Panc1 (cell line): ENCODE measurements around the gene TMEM266. TPM values are rescaled to one million over a fixed set of nuclear protein-coding genes. Genes with fewer than 3 reads are reported as not detected.

Experiments used
- ATAC-seq: fragments of 200-7000 bp; cut with Tn5 transposase; 2 replicates; pipeline ENCODE4 v1.9.1; 2020; ENCODE audit warnings: mild to moderate bottlenecking, moderate library complexity
- BruUV-seq: library from RNA; stranded (reverse); fragments of 400-500 nt; replicated peaks from 2 replicates; lab custom pipeline; 2021; lab: Mats Ljungman, UMichigan
- CTCF ChIA-PET: fragments of 300-600 bp; sonication (Branson Sonifier 250); formaldehyde crosslinking; loops from one replicate; lab custom pipeline; 2022; ENCODE audit warnings: antibody characterized with exemption; lab: Charles Lee
- POLR2A ChIA-PET: fragments of 300-600 bp; sonication (Branson Sonifier 250); formaldehyde crosslinking; loops from one replicate; lab custom pipeline; 2022; ENCODE audit warnings: antibody characterized with exemption; lab: Charles Lee
- DNase-seq: peaks from one replicate; pipeline ENCODE4 v3.0.0-alpha.2; 2010; ENCODE audit warnings: low read depth, low spot score
- H3K27ac ChIP-seq: 2 replicates; pipeline ENCODE4 v1.5.1; 2011; ENCODE audit warnings: mild to moderate bottlenecking, low read length, inconsistent platforms
- H3K27me3 ChIP-seq: fragments of 200-500 bp; sonication (Bioruptor generic); 2 replicates; pipeline ENCODE4 v1.6.0; 2014; ENCODE audit warnings: low read length, inconsistent platforms; ENCODE audit not compliant: control insufficient read depth, insufficient read depth
- H3K36me3 ChIP-seq: fragments of 200-500 bp; sonication (Bioruptor generic); 2 replicates; pipeline ENCODE4 v1.5.1; 2014; ENCODE audit warnings: inconsistent platforms, mild to moderate bottlenecking, low read length, moderate library complexity; ENCODE audit not compliant: control insufficient read depth, insufficient read depth
- H3K4me1 ChIP-seq: 2 replicates; pipeline ENCODE4 v1.5.1; 2011; ENCODE audit warnings: inconsistent platforms, mild to moderate bottlenecking, low read length, moderate library complexity; ENCODE audit not compliant: control insufficient read depth, insufficient read depth
- H3K4me3 ChIP-seq, 2 experiments: 2 replicates each; pipeline ENCODE4 v1.5.1; 2011 to 2012; ENCODE audit warnings: low read depth in 2 of 2, low read length in 2 of 2, mild to moderate bottlenecking in 2 of 2, inconsistent platforms in 1 of 2, moderate library complexity in 1 of 2
- H3K9me3 ChIP-seq: fragments of 200-500 bp; sonication (Bioruptor generic); 2 replicates; pipeline ENCODE4 v1.5.1; 2014; ENCODE audit warnings: low read depth, mild to moderate bottlenecking, inconsistent platforms, low read length, moderate library complexity; ENCODE audit not compliant: control insufficient read depth, insufficient read depth
- POLR2AphosphoS5 ChIP-seq: IDR thresholded peaks from 2 replicates; pipeline ENCODE4 v1.6.1; 2012; ENCODE audit warnings: mild to moderate bottlenecking, low read depth, low read length, moderate library complexity
- SIN3A ChIP-seq: IDR thresholded peaks from 2 replicates; pipeline ENCODE4 v1.6.1; 2012; ENCODE audit warnings: low read depth, mild to moderate bottlenecking, low read length, moderate library complexity, borderline replicate concordance; ENCODE audit not compliant: insufficient read depth
- TCF7L2 ChIP-seq: IDR thresholded peaks from 2 replicates; pipeline ENCODE4 v1.6.1; 2011; ENCODE audit warnings: mild to moderate bottlenecking, low read depth, low read length, inconsistent platforms
- in situ Hi-C: cut with HindIII; loops from 2 replicates; pipeline ENCODE4 v1.10.0; 2016; ENCODE audit warnings: low sequenced_read_pairs, low pct_unique_long_range_greater_than_20kb
- intact Hi-C: fragments of 100-400 bp; cut with micrococcal nuclease; formaldehyde crosslinking; loops from one replicate; pipeline ENCODE4 v1.10.0; 2022; ENCODE audit not compliant: unreplicated experiment
- total RNA-seq: library from RNA; stranded (reverse); gene quantifications from one replicate; pipeline ENCODE4 v1.2.1, GENCODE V29; 2021; ENCODE audit not compliant: unreplicated experiment
- TF ChIP-seq, protein P1 (sequence below), 2 experiments: IDR thresholded peaks; 2 replicates each; pipeline ENCODE4 v1.6.1; 2011 to 2012; ENCODE audit warnings: low read depth in 2 of 2, control low read depth in 1 of 2, low read length in 1 of 2, mild to moderate bottlenecking in 1 of 2, moderate library complexity in 1 of 2; ENCODE audit not compliant: insufficient read depth in 1 of 2
- TF ChIP-seq, protein P2 (sequence below): fragments of 450-650 bp; IDR thresholded peaks from 2 replicates; pipeline ENCODE4 v1.5.1; 2017; ENCODE audit warnings: mild to moderate bottlenecking

Gene TMEM266
- total RNA-seq, 1 experiment from 2014 or later = 0.21 TPM

- Histone ChIP-seq H3K4me3 (no peak overlapping the region), H3K4me1 (no peaks in the 10 kb centered on the region), H3K36me3 (no peaks in the 10 kb centered on the region; the same call in 1 of the 2 replicates), H3K27ac (no peak overlapping the region), H3K27me3 (no peaks in the 10 kb centered on the region), H3K9me3 (no peaks in the 10 kb centered on the region)
- TF ChIP-seq TCF7L2 (no peak), SIN3A (no peak), POLR2AphosphoS5 (no peak)
- TF ChIP-seq, protein P1, sequence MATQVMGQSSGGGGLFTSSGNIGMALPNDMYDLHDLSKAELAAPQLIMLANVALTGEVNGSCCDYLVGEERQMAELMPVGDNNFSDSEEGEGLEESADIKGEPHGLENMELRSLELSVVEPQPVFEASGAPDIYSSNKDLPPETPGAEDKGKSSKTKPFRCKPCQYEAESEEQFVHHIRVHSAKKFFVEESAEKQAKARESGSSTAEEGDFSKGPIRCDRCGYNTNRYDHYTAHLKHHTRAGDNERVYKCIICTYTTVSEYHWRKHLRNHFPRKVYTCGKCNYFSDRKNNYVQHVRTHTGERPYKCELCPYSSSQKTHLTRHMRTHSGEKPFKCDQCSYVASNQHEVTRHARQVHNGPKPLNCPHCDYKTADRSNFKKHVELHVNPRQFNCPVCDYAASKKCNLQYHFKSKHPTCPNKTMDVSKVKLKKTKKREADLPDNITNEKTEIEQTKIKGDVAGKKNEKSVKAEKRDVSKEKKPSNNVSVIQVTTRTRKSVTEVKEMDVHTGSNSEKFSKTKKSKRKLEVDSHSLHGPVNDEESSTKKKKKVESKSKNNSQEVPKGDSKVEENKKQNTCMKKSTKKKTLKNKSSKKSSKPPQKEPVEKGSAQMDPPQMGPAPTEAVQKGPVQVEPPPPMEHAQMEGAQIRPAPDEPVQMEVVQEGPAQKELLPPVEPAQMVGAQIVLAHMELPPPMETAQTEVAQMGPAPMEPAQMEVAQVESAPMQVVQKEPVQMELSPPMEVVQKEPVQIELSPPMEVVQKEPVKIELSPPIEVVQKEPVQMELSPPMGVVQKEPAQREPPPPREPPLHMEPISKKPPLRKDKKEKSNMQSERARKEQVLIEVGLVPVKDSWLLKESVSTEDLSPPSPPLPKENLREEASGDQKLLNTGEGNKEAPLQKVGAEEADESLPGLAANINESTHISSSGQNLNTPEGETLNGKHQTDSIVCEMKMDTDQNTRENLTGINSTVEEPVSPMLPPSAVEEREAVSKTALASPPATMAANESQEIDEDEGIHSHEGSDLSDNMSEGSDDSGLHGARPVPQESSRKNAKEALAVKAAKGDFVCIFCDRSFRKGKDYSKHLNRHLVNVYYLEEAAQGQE (IDR thresholded peaks at IDR 0.05; ENCODE audit: insufficient read depth in 1 of 2, low read depth in 2 of 2, low read length in 1 of 2) = no peak
- TF ChIP-seq, protein P2, sequence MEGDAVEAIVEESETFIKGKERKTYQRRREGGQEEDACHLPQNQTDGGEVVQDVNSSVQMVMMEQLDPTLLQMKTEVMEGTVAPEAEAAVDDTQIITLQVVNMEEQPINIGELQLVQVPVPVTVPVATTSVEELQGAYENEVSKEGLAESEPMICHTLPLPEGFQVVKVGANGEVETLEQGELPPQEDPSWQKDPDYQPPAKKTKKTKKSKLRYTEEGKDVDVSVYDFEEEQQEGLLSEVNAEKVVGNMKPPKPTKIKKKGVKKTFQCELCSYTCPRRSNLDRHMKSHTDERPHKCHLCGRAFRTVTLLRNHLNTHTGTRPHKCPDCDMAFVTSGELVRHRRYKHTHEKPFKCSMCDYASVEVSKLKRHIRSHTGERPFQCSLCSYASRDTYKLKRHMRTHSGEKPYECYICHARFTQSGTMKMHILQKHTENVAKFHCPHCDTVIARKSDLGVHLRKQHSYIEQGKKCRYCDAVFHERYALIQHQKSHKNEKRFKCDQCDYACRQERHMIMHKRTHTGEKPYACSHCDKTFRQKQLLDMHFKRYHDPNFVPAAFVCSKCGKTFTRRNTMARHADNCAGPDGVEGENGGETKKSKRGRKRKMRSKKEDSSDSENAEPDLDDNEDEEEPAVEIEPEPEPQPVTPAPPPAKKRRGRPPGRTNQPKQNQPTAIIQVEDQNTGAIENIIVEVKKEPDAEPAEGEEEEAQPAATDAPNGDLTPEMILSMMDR = no peak
- intact Hi-C loops = no loop called here
- in situ Hi-C loops = no loop called here
- no peak for ATAC-seq
- no TSS peak for BruUV-seq
- ChIA-PET CTCF (no interaction called here), POLR2A (no interaction called here)
- no peak for DNase-seq
Measured at GRCh38 chr15:76208084-76208785, 148.4 kb downstream of the TMEM266 start.

GRCh38 chr15:76208786-76209424 is 149.1 kb downstream of the TMEM266 start:
- TF ChIP-seq SIN3A (no peak), TCF7L2 (no peak), POLR2AphosphoS5 (no peak)
- TF ChIP-seq, protein P2 = no peak
- TF ChIP-seq, protein P1 (IDR thresholded peaks at IDR 0.05; ENCODE audit: insufficient read depth in 1 of 2, low read depth in 2 of 2, low read length in 1 of 2) = no peak
- H3K27me3 ChIP-seq = no peaks in the 10 kb centered on the region
- ATAC-seq = no peak
- ChIA-PET POLR2A (interaction anchor here (0.6 kb wide), 1 partner anchor 318 kb away, joined by 5 read pairs; no protein-coding TSS in a partner anchor), CTCF (no interaction called here)
- H3K27ac ChIP-seq = no peak overlapping the region
- H3K4me1 ChIP-seq = no peaks in the 10 kb centered on the region
- DNase-seq = no peak
- no peaks in the 10 kb centered on the region for H3K9me3 ChIP-seq
- intact Hi-C loops (no loop called here), in situ Hi-C loops (no loop called here)
- BruUV-seq = no TSS peak
- H3K36me3 ChIP-seq = no peaks in the 10 kb centered on the region; the same call in 1 of the 2 replicates
- no peak overlapping the region for H3K4me3 ChIP-seq
